Cardiac fibroblast (primary cell): Measurements from ENCODE around the gene TBC1D22B.

Source experiments
- DNase-seq, 2 donors: peaks; one replicate each; pipeline versions ENCODE4 v3.0.0 to v3.0.0-alpha.2; 2010; ENCODE audit warnings: low read depth in 2 of 2
- H3K4me3 ChIP-seq, 2 donors: replicated peaks in 1 of 2; 1 replicate in 1 of 2; 2 replicates in 1 of 2; pipeline ENCODE4 v1.5.1; 2011; ENCODE audit warnings: low read depth in 2 of 2, low read length in 2 of 2, mild to moderate bottlenecking in 2 of 2, moderate library complexity in 1 of 2
- TF ChIP-seq, protein P1 (sequence below): IDR thresholded peaks from one replicate; pipeline ENCODE4 v1.5.1; 2011; ENCODE audit warnings: low read depth, mild to moderate bottlenecking, low read length, inconsistent platforms

Gene TBC1D22B

DNA sequence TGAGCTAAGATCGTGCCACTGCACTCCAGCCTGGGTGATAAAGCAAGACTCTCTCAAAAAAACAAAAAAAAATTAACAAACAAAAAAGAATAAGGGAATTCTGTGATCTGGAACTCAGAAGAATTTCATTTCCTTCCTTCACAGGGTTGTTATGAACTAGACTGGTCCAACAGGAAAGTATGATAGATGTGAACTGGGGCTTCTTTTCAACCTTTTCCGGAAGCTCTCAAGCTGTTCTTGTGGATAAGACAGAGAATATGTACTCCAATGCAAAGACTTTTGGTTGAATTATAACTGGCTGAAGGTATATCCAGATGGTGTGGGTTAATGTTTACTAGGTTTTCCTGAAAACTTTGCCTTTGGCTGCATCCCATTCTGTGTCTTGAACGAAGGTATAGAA is 101.5 kb downstream of the TBC1D22B start:
- DNase-seq: no peak
- TF ChIP-seq, protein P1, sequence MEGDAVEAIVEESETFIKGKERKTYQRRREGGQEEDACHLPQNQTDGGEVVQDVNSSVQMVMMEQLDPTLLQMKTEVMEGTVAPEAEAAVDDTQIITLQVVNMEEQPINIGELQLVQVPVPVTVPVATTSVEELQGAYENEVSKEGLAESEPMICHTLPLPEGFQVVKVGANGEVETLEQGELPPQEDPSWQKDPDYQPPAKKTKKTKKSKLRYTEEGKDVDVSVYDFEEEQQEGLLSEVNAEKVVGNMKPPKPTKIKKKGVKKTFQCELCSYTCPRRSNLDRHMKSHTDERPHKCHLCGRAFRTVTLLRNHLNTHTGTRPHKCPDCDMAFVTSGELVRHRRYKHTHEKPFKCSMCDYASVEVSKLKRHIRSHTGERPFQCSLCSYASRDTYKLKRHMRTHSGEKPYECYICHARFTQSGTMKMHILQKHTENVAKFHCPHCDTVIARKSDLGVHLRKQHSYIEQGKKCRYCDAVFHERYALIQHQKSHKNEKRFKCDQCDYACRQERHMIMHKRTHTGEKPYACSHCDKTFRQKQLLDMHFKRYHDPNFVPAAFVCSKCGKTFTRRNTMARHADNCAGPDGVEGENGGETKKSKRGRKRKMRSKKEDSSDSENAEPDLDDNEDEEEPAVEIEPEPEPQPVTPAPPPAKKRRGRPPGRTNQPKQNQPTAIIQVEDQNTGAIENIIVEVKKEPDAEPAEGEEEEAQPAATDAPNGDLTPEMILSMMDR: no peak
- no peak overlapping the region for H3K4me3 ChIP-seq

DNA sequence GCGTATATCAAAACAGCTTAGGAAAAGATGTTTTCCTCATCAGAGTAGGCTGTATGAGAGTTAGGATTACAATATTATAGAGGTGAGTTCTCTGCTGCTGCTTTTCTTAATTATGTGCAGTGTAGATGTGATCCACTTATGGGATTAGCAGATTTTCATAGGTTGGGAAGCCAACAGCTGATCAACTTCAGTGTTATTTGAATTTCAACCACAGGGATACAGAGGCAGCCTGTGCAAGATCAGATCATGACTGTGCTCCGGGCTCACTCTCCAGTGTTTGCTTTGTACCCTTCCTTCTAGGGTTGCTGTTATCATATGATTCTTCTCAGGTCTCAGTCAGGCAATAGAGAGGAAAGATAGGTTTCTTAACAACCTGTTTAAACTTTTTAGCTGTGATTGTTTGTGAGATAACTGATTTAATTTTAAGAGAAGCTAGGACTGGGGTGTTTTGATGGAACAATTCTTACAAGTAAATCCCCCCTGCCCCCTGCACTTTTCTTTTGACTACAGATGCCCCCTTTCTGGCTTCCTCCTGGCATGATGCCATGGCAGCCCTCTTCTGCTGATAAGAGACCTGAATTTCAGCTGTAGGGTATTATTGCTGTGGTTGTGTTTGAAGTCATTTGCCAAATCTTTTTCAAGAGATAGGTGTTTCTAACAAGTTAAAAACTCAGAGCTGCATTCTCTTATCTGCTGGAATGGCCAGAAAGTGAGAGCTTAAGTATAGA is 104.7 kb downstream of the TBC1D22B start:
- no peak for DNase-seq
- TF ChIP-seq, protein P1: no peak
- no peak overlapping the region for H3K4me3 ChIP-seq

DNA sequence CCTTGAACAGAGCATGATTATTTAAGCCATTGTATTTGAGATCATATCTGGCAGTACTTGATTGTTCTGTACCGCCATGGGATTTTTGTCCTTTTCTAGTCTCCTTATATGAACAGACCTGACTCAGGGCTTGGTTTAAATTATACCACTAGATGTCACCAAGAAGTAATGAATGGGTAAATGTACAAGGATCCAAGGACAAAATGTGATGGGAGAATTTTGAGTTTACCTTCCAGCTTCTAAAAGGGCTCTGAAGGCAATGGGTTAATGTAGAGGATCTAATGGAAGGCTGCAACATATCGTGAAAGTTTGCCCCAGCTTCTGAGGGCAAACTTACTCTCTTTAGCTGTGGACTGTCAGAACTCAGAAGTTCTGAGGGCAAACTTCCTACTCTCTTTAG is 108.2 kb downstream of the TBC1D22B start:
- no peak overlapping the region for H3K4me3 ChIP-seq
- DNase-seq: peak; percentile 57 to 72
- TF ChIP-seq, protein P1: peak; percentile 33

DNA sequence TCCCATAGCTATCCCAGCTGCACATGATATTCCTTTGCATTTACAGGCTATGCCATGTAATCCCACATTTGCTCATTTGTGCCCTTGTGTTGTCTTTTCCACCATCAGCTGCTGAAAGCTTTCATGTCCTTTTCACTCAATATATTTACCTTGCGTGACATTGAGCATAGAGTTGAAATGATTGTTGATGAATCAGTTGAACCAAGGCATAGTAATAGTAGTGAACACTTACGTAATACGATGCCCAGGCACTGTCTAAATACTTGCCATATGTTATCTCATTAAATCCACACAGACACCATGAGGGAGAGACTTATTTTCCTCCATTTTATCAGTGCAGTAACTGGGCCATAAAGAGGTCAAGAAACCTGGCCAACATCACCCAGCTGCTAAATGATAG is 109.3 kb downstream of the TBC1D22B start:
- TF ChIP-seq, protein P1: no peak
- DNase-seq: peak in 1 of 2 donors; percentile 23

DNA sequence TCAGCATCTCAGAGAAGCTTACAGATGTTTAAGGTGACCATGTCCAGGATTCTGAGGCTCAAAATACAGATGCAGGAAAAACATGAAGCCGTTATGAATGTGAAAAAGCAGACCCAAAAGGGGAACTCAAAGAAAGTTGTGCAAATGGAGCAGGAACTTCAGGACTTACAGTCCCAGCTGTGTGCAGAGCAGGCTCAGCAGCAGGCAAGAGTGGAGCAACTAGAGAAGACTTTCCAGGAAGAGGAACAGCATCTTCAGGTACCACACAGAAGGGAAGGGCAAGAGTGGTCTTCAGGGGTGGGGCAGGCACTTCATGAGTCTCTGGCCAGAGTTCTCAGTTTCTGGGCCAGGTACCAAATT is 111.4 kb downstream of the TBC1D22B start:
- no peak overlapping the region for H3K4me3 ChIP-seq
- no peak for DNase-seq
- TF ChIP-seq, protein P1: no peak

More for the DNA sequence above, 109.3 kb downstream of the TBC1D22B start:
- H3K4me3 ChIP-seq: no peak overlapping the region

DNA sequence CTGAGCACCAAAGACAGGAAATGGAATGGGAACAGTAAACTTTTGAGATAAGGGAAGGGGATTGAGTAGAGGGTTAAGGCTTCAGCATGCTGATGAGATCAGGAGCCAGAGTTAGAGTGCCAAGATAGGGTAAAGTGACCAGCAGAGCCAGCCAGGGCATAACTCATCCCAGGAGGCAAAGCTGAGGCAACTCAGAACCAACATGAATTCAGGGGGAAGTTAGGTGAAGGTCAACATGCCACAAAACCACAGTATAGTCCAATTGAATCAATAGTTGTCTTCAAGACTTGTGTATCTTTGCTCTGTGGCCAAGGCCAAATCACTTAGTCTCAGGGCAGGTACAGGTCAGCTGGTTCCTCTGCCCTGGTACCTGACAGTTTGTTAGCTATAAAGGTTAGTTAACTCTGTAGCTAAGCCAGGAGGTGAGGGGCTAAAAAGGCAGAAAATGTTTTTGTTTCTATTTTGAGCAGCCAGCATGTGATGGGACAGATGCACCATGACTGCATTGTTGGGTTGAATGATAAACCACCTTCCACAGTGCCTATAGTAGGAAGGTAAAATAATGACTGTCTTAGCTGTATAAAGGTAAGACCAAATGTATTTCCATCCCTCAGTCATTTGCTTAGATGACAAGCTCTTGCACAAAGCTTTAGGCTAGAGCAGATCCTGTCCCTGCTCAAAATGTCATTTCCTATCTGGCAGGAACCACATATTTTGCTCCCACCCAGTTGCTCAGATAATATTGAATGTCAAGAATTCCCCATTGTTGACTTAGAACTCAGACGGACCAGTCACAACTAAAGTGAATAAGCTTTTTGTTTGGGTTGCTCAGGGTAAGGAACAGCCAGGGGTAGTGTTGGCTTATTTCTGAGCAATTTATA is 112.0 kb downstream of the TBC1D22B start:
- TF ChIP-seq, protein P1: no peak
- H3K4me3 ChIP-seq: no peak overlapping the region
- DNase-seq: peak; percentile 60 to 63
